Ovary (tissue), 9 donors: ENCODE measurements around the gene SLC9A8. TPM values are rescaled to one million over a fixed set of nuclear protein-coding genes. Genes with fewer than 3 reads are reported as not detected.

ENCODE experiments used
- DNase-seq, 5 donors: peaks; one replicate each; pipeline ENCODE4 v3.0.0-alpha.2; 2019 to 2020
- H3K27ac ChIP-seq, 2 donors: fragments of 200-600 bp; one replicate each; pipeline versions ENCODE4 v1.5.1 to v1.8.0; 2019 to 2022
- H3K27me3 ChIP-seq: fragments of 200-600 bp; one replicate; pipeline ENCODE4 v1.8.0; 2022
- H3K36me3 ChIP-seq: fragments of 200-600 bp; sonication (generic); one replicate; pipeline ENCODE4 v1.5.1; 2019
- H3K4me1 ChIP-seq: one replicate; pipeline ENCODE4 v1.8.1; 2013; ENCODE audit warnings: mild to moderate bottlenecking, moderate library complexity; ENCODE audit not compliant: insufficient read depth
- H3K4me3 ChIP-seq: fragments of 200-600 bp; sonication (generic); one replicate; pipeline ENCODE4 v1.5.1; 2017
- H3K9me3 ChIP-seq, 2 donors: fragments of 200-600 bp in 1 of 2; sonication (generic) in 1 of 2; one replicate each; pipeline versions ENCODE4 v1.5.1 to v1.8.1; 2013 to 2019; ENCODE audit warnings: mild to moderate bottlenecking in 1 of 2, moderate library complexity in 1 of 2
- EP300 ChIP-seq: sonication (generic); formaldehyde crosslinking; IDR thresholded peaks from one replicate; pipeline ENCODE4 v1.6.1; 2017; ENCODE audit warnings: antibody characterized with exemption
- POLR2A ChIP-seq: fragments of 450-650 bp; IDR thresholded peaks from one replicate; pipeline ENCODE4 v1.6.1; 2017; ENCODE audit warnings: antibody characterized with exemption, mild to moderate bottlenecking, moderate library complexity
- WGBS, 3 donors: extraction: QIAGEN DNeasy Blood & Tissue Kit in 1 of 3; methylation state at CpG; one replicate each; pipeline versions ENCODE4 v1.1.5 to v1.1.7; 2013 to 2017; 5-methylcytosine and 5-hydroxymethylcytosine counted together
- intact Hi-C, 4 donors: fragments of 100-400 bp; cut with DNase I; formaldehyde crosslinking; loops; one replicate each; pipeline versions ENCODE4 v1.11.0 to v1.15.1; 2022 to 2023
- polyA plus RNA-seq, 2 donors: library from polyadenylated mRNA; stranded (reverse); fragments of 200-250 nt in 1 of 2; fragments of 350-450 nt in 1 of 2; fragmentation: Illumina TruSeq in 1 of 2; extraction: RNeasy Lipid Tissue Mini Kit (QIAGEN cat#74804) in 1 of 2; gene quantifications; one replicate each; pipeline ENCODE4 v1.2.3, GENCODE V29; 2013 to 2014
- total RNA-seq, 7 donors: library from RNA; depleted of rRNA in 2 of 7; stranded (reverse); fragments of >200 nt in 2 of 7; fragmentation: NEBNext Ultra II Directional in 3 of 7; extraction: Animal tissue kit (Norgen Biotek cat#: 25700) in 3 of 7; gene quantifications; one replicate each; pipeline versions ENCODE4 v1.1.0 to v1.2.4, GENCODE V29; 2016 to 2023
- TF ChIP-seq, protein P1 (sequence below), 3 donors: fragments of 450-650 bp in 2 of 3; fragments of 200-600 bp in 1 of 3; IDR thresholded peaks; one replicate each; pipeline versions ENCODE4 v1.5.1 to v1.8.0; 2016 to 2022; ENCODE audit warnings: antibody characterized with exemption in 3 of 3, mild to moderate bottlenecking in 1 of 3
- donor health status: DM: no; HTN: no; CAD: no; lungs with moderate emphysema.
- donor health status: DM: no; HTN: no; CAD: no.
- donor health status: Bipolar disorder and iron deficiency.
- donor health status: DM: yes; HTN: yes; CAD: no.
- donor health status: DM: no; HTN: no; CAD: no.
- donor health status: DM: yes; HTN: yes; CAD: no.

Gene SLC9A8
- total and polyA plus RNA-seq, 9 donors = 3.9 to 11.4 (median 7.7) TPM

DNA sequence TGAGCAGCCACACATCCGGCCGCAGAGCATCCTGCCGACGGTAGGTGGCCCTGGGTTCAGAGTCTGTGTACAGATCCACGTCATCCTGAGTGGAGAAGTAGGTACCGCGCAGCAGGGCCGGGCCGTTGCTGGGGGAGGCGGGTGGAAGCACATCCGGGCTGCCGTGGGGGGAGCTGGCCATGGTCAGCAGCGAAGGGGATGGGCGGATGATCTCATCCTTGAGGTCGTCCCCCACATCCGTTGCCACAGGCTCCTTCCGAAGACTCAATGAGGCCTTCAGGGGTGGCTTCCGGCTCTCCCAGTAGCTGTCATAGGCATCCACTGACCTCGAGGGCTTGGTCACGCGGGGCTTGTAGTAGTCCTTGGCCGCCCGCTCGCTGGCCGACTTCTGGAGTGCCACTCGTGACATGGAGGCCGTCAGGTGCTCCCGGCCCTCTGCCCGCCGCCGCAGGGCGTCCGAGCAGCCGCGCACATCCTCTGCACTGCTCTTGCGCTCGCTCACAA is 93.5 kb downstream of the SLC9A8 start:
- no peaks in the 10 kb centered on the region for H3K36me3 ChIP-seq
- no peaks in the 10 kb centered on the region for H3K9me3 ChIP-seq
- TF ChIP-seq, protein P1, sequence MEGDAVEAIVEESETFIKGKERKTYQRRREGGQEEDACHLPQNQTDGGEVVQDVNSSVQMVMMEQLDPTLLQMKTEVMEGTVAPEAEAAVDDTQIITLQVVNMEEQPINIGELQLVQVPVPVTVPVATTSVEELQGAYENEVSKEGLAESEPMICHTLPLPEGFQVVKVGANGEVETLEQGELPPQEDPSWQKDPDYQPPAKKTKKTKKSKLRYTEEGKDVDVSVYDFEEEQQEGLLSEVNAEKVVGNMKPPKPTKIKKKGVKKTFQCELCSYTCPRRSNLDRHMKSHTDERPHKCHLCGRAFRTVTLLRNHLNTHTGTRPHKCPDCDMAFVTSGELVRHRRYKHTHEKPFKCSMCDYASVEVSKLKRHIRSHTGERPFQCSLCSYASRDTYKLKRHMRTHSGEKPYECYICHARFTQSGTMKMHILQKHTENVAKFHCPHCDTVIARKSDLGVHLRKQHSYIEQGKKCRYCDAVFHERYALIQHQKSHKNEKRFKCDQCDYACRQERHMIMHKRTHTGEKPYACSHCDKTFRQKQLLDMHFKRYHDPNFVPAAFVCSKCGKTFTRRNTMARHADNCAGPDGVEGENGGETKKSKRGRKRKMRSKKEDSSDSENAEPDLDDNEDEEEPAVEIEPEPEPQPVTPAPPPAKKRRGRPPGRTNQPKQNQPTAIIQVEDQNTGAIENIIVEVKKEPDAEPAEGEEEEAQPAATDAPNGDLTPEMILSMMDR (IDR thresholded peaks at IDR 0.05) = no peak
- no peak for TF ChIP-seq POLR2A
- TF ChIP-seq EP300 = no peak
- no peak for DNase-seq
- intact Hi-C loops = no loop called here
- no peak overlapping the region for H3K27ac ChIP-seq
- 87 to 90% (median 90%) methylated on average over 37 of the region's 37 CpGs for WGBS, 3 donors
- H3K4me3 ChIP-seq = no peak overlapping the region
- H3K27me3 ChIP-seq = no peaks in the 10 kb centered on the region
- H3K4me1 ChIP-seq = no peaks in the 10 kb centered on the region

DNA sequence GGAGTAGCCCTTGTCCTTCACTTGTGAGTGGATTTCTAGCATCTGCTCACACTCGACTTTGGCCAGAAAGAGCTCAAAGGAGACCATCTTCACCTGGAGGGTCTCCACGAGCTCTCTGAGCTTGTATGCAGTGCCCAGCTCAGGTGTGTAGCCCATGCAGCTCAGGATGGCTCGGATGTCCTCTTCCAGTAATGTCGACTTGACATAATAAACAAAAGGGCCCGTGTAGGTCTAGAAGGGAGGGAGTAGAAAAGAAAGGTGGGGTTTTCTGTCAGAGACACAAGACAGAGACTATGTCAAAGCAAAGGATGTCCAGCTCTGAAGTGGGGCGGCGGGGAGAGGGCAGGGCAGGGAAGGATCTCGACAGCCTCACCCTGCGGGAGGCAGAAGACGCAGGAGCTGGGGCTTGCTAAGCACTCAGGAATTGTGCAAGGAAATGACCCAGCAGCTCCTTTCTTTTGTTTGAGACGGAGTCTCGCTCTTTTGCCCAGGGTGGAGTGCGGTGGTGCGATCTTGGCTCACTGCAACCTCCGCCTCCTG is 94.1 kb downstream of the SLC9A8 start:
- Histone ChIP-seq H3K9me3 (no peaks in the 10 kb centered on the region), H3K36me3 (no peaks in the 10 kb centered on the region), H3K4me1 (no peaks in the 10 kb centered on the region), H3K27me3 (no peaks in the 10 kb centered on the region), H3K27ac (no peak overlapping the region), H3K4me3 (no peak overlapping the region)
- DNase-seq = no peak
- TF ChIP-seq, protein P1 (IDR thresholded peaks at IDR 0.05) = no peak
- no peak for TF ChIP-seq EP300
- no peak for TF ChIP-seq POLR2A
- 82 to 89% (median 84%) methylated on average over 15 of the region's 15 CpGs for WGBS, 3 donors
- intact Hi-C loops = no loop called here

DNA sequence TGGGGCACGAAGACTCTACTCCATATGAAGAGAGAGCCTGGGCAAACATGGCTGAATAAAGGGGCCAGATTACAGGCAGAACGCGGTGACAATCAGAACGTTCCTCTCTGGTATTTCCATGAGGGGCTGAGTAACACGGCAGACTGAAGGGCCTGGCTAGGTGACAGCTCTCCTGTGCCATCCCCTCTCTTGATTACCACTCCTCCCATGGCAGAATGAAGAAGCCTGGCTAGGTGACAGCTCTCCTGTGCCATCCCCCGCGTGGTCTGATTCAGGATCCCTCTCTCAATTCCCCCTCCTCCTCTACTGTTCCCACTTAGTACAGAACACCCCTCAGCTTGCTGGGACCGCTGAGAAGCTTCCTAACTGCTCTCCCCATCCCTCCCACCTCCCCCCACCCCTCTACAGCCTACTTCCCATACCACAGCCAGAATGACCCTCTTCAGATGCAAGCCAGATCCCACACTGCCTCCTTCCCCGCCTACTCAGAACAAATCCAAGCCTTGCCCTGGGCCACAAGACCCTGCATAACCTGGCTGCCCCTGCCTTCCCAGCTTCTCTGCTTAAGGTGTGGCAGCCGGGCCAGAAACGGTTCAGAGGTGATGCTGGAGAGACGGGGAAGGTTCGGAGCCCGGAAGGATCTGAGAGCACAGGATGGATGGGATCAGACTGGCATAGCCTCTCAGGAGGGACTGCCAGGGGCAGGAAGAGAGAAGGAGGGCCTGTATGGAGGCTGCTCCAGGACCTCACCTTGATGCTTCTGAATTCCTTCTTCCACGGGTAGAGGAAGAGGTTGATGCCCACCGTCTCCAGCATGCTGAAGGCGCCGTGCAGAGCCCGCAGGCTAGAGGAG is 95.0 kb downstream of the SLC9A8 start:
- no peaks in the 10 kb centered on the region for H3K27me3 ChIP-seq
- 87 to 89% (median 88%) methylated on average over 19 of the region's 19 CpGs for WGBS, 3 donors
- no peak for DNase-seq
- no peak overlapping the region for H3K4me3 ChIP-seq
- H3K4me1 ChIP-seq = no peaks in the 10 kb centered on the region
- TF ChIP-seq, protein P1 (IDR thresholded peaks at IDR 0.05) = no peak
- TF ChIP-seq POLR2A (no peak), EP300 (no peak)
- H3K27ac ChIP-seq = no peak overlapping the region
- H3K9me3 ChIP-seq = no peaks in the 10 kb centered on the region
- no peaks in the 10 kb centered on the region for H3K36me3 ChIP-seq
- intact Hi-C loops = no loop called here

DNA sequence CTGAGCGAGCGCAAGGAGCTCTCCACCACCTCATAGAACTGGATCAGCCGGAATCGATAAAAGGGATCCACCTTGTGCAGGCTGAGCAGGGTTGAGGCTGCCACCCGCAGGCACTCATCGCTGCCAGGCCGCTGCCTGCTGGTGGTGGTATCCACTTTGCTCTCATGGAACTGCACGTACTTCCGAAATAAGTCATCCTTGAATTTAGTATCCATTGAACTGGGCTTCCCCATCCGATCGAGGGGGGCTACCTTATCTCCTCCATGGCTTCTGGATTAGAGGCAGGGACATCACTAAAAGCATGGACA is 95.6 kb downstream of the SLC9A8 start:
- WGBS, 3 donors = 93 to 97% (median 93%) methylated on average over 11 of the region's 11 CpGs
- Histone ChIP-seq H3K36me3 (no peaks in the 10 kb centered on the region), H3K9me3 (no peaks in the 10 kb centered on the region), H3K4me3 (no peak overlapping the region), H3K27ac (no peak overlapping the region), H3K4me1 (no peaks in the 10 kb centered on the region), H3K27me3 (no peaks in the 10 kb centered on the region)
- DNase-seq = no peak
- intact Hi-C loops = no loop called here
- TF ChIP-seq POLR2A (no peak), EP300 (no peak)
- TF ChIP-seq, protein P1 (IDR thresholded peaks at IDR 0.05) = no peak
